C4-2B (cell line): Measurements from ENCODE around the gene PIM3.

ENCODE experiments used
- ZFX ChIP-seq: fragments of 450-650 bp; IDR thresholded peaks from 2 replicates; pipeline ENCODE4 v1.6.1; 2017
- TF ChIP-seq, protein P1 (sequence below): fragments of 450-650 bp; conservative IDR thresholded peaks from 2 replicates; pipeline ENCODE4 v1.5.1; 2017; ENCODE audit warnings: mild to moderate bottlenecking

DNA sequence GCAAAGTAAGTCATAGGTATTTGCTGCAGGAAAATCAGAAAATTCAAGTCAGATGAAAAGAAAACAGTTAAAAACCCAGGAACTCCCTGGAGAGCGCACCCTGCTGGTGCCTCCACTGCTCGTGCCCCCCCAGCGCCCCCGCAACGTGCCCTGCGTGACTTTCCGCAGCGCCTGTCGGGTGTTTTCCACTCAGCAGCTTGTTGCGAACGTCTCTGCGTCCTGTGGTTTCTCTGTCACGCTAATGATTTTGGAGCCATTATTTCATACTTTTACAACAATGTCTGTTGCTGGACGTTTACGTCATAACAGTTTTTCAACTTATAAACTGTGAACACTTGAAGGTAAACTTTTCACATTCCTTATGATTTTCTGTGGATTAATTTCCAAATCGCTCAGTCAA is 37.1 kb upstream of the PIM3 start:
- TF ChIP-seq, protein P1, sequence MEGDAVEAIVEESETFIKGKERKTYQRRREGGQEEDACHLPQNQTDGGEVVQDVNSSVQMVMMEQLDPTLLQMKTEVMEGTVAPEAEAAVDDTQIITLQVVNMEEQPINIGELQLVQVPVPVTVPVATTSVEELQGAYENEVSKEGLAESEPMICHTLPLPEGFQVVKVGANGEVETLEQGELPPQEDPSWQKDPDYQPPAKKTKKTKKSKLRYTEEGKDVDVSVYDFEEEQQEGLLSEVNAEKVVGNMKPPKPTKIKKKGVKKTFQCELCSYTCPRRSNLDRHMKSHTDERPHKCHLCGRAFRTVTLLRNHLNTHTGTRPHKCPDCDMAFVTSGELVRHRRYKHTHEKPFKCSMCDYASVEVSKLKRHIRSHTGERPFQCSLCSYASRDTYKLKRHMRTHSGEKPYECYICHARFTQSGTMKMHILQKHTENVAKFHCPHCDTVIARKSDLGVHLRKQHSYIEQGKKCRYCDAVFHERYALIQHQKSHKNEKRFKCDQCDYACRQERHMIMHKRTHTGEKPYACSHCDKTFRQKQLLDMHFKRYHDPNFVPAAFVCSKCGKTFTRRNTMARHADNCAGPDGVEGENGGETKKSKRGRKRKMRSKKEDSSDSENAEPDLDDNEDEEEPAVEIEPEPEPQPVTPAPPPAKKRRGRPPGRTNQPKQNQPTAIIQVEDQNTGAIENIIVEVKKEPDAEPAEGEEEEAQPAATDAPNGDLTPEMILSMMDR = no peak
- no peak for TF ChIP-seq ZFX
